Hematopoietic multipotent progenitor cell treated with erythropoietin and hydrocortisone succinate and interleukin-3 and kit ligand, for 15 days (in vitro differentiated cells): ENCODE measurements around the gene INSC.

ENCODE experiments used
- DNase-seq: peaks from one replicate; pipeline ENCODE4 v3.0.0-alpha.2; 2015; ENCODE audit warnings: low spot score

INSC gene

DNA sequence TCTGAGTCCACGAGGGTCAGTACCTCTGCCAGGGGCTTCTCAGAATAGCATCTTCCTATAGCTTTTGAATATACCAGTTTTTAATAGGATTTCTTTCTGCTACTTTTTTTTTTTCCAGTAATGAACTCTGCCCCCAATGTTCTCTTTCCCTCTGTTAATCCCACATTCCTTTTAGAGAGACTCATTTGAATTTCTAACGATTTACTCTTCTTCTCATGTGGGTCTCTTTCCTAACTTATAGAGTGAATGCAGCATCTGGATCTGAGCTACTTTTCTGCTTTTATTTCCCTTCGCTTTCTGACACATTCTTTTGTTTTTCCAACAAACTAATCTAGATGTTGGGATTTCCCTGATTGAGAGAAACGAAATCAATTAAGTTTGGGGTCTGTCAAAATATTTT is 71.4 kb downstream of the INSC start:
- no peak for DNase-seq

DNA sequence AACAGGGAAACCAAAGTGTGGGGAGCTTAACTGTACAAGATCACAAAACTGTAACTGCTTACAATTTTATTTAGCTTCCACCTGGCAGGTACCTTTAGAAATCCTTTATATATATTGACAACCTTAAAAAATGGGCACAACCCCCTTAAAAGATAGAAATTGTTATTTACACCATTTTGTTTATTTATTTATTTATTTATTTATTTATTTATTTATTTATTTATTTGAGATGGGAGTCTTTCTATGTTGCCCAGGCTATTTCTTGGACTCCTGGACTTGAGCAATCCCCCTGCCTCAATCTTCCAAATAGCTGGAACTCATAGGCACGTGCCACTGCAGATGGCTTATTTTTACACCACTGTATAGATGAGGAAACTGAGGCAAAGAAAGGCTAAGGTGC is 74.5 kb downstream of the INSC start:
- no peak for DNase-seq

DNA sequence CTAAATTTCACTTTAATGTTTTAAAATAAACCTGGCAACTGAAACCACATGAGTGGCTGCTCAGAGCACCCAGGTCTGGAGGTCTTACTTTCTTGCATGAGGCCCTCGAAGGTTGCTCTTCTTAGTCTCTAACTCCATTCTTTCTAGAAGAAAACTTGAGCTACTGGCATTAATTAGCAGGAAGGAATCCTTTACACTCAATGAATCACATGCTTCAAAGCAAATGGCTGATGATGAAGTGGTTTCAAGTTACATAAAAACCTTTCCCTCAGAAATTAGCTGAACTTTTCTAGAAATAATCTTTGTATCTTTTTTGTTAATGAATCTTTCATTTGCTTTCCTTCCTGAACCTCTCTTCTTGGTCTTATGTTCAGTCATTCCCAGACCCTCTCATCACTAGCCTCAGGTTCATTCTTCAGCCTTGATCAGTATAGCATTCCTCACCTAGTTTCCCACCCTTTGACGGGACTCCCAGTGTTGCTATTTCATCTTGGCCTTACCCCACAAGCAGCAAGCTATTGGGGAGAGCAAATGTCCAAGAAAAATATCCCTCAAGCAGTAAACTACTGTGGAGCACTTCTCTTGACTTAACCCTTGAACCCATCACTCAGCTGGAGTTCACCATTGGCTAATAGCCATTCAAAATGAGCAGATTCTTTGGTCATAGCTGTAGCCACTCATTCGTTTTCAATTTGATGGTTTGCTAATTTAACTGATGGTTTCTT is 75.1 kb downstream of the INSC start:
- no peak for DNase-seq

DNA sequence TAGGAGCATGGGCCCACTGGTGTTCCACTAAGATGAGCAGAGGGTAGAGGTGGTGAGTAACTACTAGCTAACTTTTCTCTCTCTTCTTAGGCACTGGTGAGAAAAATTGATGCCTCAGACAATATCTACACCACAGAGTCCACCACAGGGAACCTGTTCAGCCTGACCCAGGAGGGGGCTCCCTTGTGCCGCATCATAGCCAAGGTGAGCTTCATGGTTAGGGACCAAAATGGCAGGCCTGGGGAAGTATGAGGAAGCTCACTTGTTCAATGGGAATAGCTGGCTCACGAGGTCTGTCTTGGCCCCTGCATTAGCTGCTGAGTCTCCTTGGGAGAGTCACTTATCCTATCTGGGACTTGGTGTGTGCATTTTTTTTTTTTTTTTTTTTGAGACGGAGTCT is 75.9 kb downstream of the INSC start:
- no peak for DNase-seq

DNA sequence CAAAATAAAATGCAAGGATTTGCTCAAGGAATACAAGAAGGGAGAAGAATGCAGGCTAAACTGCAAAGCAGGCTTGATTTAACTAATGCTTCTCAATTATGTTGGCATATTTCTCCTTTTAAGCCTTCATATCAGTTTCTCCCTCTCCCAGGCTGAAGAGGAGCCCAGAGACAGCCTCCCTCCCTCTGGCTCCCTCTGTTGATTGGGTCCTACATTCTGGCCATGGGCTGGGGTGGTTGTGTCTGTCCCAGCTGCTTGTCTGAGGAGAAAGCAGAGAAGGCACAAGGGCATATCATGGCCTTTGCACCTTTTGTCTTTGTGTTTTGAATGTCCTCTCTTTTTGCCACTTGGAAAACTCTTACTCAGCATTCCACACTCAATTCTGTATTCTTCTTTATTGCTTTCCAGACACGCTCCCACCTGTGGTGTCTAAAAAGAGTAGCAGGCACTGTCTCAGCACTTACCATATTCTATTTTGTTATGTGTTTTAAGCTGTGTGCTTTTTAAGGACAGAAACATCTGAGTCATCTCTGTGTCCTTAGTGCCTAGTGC is 77.4 kb downstream of the INSC start:
- DNase-seq: no peak

DNA sequence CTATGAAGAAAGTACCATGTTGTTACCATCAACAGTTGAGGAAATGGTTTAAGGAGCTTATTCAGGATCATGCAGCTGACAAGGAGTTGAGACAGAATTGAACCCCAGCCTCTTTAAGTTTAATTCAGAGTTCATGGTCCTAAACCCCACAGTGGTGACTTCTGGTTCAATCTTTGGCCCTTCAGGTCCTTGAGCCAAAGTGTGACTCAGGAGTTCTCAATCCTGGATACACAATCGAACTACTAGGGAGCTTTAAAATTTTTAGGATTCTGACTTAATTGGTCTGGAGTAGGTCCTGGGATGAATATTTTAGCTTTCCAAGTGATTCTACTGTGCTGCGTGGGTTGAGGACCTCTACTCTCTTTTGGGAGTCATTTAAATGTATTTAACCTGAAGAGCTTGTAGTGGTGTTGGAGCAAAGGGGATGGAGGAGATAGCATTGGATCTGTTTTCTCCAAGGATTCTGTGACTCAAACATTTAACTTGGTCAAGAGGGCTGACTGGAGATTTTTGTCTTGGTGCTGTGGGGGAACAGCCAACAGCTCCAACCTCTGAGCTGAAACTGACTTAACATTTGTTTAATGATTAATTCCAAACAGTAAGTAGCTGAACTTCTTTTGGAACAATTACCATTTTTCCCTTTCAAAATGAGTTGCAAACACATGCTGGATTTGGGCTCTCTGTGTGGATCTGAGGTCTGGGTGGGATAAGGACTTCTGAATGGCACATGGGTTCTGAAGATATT is 80.1 kb downstream of the INSC start:
- no peak for DNase-seq

DNA sequence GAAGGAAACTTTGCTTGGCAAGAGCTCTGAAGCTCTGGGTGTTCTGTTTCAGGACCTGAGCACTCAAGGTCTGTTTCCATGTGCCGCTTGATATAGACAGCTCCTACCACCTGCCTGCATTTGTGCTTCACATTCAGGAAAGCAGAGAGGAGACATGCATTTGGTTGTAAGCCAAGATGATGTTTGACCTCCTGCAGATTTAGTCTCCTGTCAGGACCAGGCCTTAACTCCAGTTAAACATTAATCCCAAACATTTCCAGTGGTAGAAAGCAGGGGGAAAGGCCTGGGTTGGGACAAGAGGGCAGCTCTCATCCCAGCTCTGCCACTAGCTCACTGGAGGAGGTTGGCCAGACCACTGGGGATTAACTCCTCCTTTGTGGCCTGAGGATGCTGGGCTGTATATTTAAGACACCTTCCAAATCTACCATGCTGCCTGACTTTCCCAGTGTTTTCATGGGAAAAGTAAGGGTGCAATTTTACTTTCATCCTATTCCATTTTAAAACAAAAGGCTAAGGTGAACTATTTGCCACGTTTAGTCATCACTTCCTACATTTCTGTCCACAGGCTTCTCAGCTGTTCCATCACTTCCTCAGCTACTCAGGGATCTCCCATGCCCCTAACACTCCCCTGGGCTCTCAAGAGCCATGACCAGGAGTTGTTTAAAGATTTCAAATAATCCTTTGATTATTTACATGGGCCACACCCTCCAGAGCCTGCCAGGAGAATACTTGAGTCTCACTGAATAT is 80.9 kb downstream of the INSC start:
- no peak for DNase-seq

DNA sequence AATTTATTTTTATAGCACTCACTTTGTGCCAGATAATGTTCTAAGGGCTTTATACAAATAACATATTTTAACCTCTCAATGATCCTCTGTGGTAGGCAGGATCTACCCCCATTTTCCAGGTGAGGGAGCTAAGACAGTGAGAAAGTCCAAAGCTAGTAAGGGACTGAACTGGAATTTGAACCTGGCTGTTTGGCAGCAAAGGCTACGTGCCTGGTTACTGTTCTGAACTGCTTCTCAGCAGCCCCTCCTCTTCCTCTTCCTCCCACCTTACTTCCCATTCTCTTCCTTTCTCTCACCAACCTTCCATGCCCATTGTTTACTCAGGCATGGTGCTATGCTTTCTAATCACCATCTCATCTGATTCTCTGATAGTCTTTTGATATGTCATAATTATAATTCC is 82.0 kb downstream of the INSC start:
- no peak for DNase-seq

DNA sequence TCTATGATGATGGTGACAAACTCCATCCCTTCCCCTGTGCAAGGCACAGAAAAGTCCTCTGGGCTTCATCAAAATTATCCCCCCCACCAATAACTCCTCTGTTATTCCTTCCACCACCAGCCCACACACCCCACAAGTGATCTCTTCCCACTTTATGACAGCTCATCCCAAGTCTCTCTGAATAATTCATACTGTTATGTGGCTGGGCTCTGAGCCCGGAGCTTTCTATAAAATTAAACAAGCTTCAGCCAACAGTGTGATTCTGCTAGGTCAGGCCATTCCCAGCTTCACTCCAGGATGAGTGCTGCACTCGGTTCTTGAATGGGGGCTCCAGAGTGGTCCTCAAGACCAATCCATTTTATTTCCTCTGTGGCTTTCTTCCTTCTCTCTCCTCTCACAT is 83.0 kb downstream of the INSC start:
- no peak for DNase-seq

DNA sequence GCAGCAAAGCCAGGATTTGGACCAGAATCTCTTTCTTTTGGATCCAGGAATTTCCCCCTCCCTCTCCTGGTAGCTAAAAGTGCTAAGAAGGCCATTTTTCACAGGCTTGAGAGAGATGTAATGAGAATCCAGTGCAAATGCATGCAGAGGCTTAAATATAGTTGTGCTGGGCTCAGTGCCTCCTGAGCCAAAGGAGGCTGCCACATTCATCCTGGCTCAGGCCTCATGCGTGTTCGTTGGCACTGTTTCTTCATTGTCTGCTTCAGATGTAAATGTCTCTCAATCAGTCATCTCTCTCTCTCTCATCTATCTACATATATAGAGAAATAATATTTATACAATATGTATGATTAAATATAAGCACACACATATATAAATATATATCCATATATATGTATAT is 83.6 kb downstream of the INSC start:
- no peak for DNase-seq

DNA sequence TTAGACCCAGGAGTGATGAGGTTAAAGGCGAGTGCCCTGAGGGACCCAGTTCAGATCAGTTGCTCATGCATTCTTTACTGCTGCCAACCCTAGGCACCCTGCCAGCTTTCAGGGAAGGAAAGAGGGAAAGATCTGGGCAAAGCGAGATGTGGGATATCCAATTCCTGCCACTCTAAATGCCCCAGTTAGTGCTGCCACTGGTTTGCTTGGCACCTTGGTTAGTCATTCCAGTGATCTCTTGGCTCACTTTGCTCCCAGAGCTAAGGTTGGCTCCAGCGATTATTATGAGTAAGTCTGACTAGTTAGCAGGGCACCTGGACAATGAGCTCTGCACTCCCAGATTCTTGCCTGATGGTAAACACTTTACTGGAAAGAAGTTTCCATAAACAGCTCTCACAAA is 85.0 kb downstream of the INSC start:
- DNase-seq: no peak

DNA sequence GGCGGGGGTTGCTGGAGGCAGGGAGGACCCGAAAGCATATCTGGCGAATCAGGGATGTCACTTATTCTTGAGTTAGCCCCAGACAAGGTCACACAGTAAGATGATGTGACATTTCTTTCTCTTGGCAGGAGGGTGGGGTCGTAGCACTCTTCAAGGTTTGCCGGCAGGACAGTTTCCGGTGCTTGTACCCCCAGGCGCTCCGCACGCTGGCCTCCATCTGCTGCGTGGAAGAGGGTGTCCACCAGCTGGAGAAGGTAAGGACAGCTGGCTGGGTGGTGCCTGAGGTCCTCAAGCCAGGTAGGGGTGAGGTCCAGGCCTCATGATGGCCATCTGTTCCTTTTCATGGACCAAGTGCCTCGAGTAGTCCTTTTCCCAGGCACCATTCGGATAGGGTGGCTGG is 86.0 kb downstream of the INSC start:
- DNase-seq: no peak

DNA sequence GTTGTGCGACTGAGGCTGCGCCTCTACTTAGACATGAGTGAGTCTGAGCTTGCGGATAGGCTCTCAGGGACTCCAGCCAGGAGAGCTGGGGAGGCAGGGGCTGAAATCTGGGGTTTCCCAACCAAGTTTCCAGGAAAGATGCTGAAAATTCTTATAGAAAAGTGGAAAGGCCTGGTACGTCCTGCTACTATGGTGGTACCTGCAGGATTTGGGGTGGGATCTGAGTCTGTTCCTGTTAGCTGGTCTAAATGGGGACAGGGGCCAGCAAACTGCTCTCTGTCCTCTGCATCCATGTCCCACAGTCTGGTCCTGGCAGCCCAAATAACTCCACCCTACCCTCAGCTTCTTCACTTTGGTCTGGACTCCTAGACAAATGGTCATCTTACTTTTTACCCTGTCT is 86.9 kb downstream of the INSC start:
- no peak for DNase-seq

DNA sequence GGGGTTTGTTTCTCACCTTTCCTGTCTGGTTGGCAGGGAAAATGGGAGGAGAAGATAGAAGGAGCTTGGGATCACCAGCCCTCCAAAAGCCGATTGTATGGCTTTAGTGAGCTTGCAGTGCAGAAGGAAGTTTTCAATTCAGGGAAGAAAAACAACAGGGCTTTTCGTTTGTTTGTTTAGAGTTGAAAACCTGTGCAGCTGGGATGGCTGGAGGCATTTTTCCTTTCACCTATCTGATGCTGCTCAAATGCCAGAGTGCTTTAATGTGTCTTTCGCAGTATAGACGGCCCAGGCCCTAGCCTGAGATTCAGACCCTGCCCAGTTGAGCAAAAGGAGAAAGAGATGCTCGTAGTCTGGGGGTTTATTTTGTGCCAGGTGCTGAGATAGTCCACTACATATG is 87.9 kb downstream of the INSC start:
- DNase-seq: no peak

DNA sequence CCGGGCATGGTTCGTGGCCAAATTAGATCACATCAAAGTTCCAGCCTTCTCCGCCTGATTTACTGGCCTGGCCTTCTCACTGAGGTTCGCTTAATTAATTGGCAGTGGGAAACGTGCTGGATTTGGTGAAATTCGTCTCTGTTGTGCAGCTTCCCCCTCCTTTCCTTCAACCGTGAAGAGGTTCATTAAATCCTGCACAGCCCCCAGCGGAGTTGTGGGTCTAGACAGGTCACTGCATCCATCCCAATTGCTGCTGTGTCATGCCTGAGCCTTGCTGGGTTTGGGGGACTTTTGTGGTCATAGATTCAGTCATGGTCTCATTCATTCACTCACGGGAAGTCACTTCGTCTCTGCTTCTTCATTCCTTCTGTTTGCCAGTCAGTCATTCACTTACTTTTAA is 90.0 kb downstream of the INSC start:
- no peak for DNase-seq

DNA sequence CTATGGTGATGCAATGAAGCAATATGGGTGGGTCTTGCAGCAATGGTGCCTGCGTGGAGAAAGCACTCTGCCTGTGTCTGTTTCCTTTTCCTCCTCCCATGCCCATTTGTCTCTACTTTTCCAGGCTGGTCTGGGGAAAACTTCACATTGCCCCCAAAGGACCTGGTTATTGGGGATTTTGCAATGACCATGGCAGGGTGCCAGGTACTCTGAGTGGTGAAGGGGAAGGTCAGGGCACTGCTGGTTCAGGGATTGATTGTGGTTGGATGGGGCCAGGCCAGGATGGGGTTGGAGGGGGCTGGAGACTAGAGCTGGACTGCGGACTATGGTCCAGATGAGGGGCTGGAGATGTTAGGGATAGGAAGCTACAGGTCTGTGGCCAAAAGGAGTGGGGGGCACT is 92.1 kb downstream of the INSC start:
- DNase-seq: no peak

DNA sequence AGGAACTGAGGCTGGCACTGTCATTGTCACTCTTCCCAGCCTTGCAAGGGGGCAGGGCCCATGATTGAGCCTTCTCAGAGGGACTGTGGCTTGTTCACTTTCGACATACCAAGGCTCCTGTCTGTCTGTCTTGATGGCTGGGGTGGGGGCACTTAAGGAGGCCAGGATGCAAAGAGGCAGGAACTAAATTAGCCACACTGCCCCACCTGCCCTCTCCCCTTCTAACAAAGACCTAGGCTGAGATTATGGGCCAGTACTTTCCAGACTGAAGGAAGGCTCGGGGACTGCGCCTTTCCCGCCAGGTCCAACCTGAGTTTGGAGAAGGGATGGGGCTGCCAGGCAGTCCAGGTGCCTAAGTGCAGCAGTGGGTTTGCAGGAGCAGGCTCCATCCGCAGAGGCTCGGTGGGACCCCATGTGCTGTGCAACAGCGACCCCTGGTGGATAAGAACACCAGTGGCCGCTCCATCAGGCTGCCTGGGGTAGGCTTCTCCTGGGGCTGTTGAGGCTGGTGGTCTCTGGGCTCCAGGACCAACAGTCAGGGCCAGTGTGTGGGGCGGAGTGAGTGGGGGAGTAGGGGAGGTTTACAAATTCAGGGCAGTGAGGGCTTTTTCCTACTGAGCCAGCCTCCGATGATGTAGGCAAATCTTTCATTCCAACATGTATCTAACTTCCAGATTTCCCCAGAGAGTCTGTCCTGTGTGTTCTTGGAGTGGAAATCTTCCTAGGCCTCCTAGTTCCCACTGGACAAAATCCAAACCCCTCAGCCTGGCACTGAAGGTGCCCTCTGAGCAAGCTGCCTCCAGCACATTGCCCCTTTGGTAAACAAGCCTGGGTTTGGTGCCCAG is 93.9 kb downstream of the INSC start:
- DNase-seq: peak; percentile 55

DNA sequence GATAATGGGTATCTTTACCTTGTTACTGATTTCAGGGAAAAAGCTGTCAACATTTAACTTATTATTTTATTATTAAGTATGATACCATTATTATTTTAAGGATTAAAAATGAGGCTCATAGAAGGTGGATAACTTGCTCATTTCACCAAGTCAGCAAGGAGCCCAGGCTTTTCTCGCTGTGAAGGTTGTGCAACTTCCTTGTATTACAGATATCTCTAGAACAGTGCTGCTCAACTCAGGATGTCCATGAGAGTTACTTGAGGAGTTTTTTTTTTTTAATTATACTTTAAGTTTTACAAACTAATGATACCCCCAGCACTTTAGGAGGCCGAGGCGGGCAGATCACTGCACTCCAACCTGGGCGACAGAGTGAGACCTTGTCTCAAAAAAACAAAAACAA is 98.2 kb downstream of the INSC start:
- no peak for DNase-seq

DNA sequence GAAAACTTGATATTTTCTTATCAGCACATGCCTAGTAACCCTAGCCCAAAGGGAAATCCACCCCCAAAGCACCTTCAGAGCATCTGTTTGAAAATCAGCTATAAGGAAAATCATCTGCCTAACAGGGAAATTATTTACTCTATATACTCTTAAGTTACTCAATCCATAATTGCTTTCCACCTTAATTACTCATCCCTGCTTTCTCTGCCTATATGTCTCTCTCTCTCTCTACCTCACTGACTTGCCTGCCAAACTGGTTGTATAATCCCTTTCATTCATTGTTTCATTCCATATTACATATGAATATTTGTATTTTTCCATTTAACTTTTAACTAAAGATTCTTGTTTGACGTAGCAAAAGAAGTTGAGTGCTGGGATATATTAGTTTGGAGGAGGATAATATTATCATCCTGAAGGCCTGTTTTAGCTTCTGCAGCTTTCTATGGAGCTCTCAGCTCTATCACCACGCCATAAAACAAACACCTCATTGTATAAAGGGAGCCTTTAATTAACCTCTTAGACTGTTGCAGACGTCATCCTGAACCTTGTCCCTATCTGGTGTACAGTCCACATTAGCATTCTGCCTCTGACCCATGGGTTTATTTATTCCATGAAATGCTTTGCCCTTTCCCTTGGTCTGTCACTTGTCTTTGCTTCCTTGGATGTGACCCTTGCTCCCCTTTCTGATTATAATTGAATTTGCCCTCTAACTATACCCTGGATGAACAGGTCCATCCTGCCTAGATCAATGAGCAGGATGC is 98.9 kb downstream of the INSC start:
- no peak for DNase-seq

DNA sequence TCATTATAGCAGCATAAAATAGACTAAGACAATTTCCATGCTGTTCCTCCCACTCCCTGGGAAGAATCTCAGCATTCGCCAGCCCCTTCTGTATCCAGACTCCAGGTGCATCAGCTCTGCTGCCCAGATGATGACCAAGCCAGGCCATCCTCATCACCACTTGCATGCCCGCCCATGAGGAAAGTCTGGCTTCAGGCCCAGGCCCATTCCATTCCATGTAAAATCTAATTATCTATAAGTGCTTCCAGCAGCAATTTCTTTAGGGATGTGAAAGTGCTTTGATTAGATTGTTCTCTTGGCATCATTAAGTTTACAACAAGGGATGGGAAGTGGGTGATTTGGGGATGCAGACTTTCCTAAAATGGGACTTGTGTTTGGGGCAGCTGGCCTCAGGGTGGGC is 100.3 kb downstream of the INSC start:
- DNase-seq: no peak

DNA sequence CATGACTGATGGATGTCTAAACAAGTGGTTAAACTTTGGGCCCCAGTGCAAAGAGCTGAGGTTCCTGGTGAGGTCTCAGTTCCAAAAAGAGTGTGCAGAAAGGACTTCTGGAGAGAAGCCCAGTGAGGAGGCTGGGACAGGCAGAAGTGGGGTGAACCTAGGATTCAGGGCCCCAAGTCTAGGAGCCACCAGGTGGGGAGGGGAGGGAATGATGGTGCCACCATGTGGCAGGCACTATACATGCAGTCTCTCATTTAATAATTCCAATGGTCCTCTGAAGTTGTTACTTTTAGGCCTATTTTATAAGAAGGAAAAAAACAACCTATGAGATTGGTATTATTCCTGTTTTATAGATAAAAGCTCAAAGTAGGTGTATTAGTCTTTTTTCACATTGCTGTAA is 102.0 kb downstream of the INSC start:
- DNase-seq: no peak
